ENCODE measurements around the gene AGBL4.

DNA sequence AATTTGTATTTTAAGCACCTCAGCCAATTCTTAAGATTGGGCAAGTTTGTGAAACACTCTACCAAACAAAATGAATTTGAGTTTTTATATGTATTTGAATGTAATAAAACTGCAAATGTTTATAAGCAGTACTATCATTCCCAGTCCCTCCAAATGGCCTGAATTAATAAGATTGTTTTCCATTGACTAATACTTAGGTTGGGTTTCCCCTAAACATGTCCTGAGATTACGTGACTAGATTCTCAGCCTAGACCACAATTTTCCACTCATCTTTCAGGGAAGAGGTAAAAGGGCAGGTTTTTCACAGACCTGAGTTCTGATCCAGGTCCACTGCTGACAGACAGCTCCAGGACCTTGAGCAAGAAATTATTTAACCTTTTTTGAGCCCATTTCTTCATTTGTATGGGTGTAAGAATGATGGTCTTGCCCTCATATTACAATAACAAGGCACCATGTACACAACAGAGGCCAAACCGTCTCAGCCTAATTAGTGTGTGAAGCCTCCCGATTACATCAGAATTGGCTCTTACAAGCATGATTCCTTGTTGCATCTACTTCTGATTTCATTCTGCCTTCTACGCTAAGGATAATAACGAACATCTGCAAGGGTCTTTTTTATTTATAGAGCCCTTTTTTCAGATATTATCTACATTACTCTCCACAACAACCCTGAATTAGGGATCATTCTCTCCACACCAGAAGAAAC, 1298.3 kb downstream of the AGBL4 start:
- TF ChIP-seq POLR2AphosphoS5 (IDR thresholded peaks at IDR 0.05) (no peak), POLR2A (IDR thresholded peaks at IDR 0.05) (no peak)
- TF ChIP-seq, protein P1, sequence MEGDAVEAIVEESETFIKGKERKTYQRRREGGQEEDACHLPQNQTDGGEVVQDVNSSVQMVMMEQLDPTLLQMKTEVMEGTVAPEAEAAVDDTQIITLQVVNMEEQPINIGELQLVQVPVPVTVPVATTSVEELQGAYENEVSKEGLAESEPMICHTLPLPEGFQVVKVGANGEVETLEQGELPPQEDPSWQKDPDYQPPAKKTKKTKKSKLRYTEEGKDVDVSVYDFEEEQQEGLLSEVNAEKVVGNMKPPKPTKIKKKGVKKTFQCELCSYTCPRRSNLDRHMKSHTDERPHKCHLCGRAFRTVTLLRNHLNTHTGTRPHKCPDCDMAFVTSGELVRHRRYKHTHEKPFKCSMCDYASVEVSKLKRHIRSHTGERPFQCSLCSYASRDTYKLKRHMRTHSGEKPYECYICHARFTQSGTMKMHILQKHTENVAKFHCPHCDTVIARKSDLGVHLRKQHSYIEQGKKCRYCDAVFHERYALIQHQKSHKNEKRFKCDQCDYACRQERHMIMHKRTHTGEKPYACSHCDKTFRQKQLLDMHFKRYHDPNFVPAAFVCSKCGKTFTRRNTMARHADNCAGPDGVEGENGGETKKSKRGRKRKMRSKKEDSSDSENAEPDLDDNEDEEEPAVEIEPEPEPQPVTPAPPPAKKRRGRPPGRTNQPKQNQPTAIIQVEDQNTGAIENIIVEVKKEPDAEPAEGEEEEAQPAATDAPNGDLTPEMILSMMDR (IDR thresholded peaks at IDR 0.05 in 8 of 11, conservative IDR thresholded peaks at IDR 0.05 in 3 of 11) = no peak
